HUES6 (cell line): ENCODE data around the gene GADD45A.

Experiments
- H3K27ac ChIP-seq: 2 replicates; pipeline ENCODE4 v1.7.0; 2013; ENCODE audit warnings: low read depth, mild to moderate bottlenecking, low read length, inconsistent platforms
- H3K27me3 ChIP-seq: 2 replicates; pipeline ENCODE4 v1.6.1; 2013; ENCODE audit warnings: low read length; ENCODE audit not compliant: control insufficient read depth, insufficient read depth
- H3K36me3 ChIP-seq: 2 replicates; pipeline ENCODE4 v1.6.1; 2013; ENCODE audit warnings: low read length; ENCODE audit not compliant: control insufficient read depth, insufficient read depth
- H3K4me1 ChIP-seq: 2 replicates; pipeline ENCODE4 v1.6.1; 2013; ENCODE audit warnings: low read length; ENCODE audit not compliant: control insufficient read depth, insufficient read depth
- H3K4me3 ChIP-seq: 2 replicates; pipeline ENCODE4 v1.5.1; 2013; ENCODE audit warnings: low read depth, low read length
- H3K9ac ChIP-seq: one replicate; pipeline ENCODE4 v1.6.1; 2013; ENCODE audit warnings: mild to moderate bottlenecking, low read length
- H3K9me3 ChIP-seq: 2 replicates; pipeline ENCODE4 v1.6.1; 2013; ENCODE audit warnings: low read depth, low read length; ENCODE audit not compliant: control insufficient read depth, insufficient read depth

GADD45A gene

DNA sequence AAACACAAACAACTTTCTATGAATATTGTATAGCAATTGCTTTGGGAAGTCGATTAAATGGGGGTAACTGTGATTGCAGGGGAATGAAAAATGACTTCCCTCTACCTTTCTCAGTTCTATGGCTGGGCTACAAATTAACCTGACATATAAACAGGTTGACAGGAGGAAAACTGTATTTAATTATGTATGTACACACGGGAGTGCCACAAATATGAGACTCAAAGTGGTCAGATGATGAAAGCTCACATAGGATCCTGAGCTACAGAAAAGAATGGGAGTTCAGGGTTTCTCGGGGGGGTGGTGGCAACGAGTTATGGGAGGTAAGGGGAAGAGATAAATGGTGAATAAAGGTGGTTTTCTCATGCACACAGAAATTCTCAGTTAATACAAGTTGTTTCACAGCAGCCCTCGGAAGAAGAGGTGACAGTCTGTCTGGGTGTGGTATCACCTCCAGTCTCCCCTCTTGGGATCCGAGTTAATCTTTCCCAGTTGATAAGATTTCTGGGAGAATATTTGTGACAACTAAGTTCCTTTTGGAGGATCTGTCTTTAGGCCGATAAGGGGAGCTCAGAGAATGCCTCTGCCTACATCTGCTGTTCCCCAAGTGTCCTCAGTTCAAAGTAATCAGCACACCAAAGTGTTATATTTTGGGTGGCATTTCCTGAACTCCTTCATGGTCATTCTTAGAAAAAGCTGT, 26.3 kb downstream of the GADD45A start:
- Histone ChIP-seq H3K27ac (no peak overlapping the region), H3K4me1 (peaks cover 6% of the 10 kb centered on the region; the same call in 1 of the 2 replicates), H3K27me3 (no peaks in the 10 kb centered on the region), H3K4me3 (no peak overlapping the region), H3K9me3 (no peaks in the 10 kb centered on the region), H3K9ac (no peak overlapping the region), H3K36me3 (no peaks in the 10 kb centered on the region)

DNA sequence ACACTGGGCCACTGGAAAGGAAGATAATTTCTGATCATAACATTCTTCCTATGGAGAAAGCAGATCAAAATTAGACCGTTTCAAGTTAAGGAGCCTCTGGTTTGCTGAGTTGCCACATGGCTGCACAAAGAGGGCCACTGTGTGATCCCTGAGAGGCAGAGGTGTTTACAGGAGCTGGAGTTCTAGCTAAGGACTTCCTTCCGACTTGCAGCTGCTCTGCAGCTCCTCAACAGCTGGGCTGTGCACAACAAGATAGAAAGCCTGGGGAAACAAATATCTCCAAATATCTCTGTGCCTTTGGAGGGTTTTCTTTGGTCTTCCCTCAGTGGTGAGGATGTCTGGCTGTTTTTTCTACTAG, 26.8 kb downstream of the GADD45A start:
- H3K4me1 ChIP-seq: peaks cover 6% of the 10 kb centered on the region; the same call in 1 of the 2 replicates
- H3K9me3 ChIP-seq: no peaks in the 10 kb centered on the region
- no peak overlapping the region for H3K27ac ChIP-seq
- no peaks in the 10 kb centered on the region for H3K27me3 ChIP-seq
- no peaks in the 10 kb centered on the region for H3K36me3 ChIP-seq
- H3K4me3 ChIP-seq: no peak overlapping the region
- H3K9ac ChIP-seq: no peak overlapping the region

DNA sequence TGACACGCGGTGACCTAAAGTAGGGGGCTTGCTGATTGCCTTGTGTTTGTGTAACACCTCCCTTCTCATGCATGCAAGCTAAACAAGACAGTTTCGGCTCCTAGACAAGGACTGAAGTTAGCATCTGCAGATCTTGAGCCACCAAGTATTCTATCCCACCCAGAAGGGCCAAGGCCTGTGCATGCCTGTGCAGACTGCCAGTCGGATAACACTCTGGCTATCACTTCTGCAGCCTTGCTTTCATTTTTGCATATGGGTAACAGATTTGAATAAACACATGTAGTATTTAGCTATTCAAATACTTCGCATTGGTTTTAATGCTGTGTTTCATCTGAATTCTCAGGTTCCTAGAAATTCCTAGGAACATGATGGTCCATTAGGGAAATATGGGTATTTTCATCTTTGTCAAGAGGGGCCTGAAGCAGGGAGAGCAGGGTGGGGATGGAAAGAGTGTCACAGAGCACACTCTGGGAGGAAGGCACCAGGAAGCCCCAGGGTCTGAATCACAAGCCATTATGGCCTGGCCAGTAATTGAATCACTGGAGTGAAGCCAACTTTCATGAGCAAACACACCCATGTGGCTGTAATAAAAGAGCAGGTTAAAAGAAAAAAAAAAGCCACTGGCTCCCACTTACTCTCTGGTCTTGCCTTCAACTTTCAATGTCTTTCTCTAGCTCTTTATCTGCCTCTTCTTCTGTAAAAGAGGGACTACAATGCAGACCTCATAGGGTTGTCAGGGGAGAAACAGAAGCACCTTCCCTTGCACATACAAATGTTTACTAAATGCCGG, 28.3 kb downstream of the GADD45A start:
- H3K9ac ChIP-seq: no peak overlapping the region
- H3K4me1 ChIP-seq: peaks cover 6% of the 10 kb centered on the region; the same call in 1 of the 2 replicates
- no peak overlapping the region for H3K27ac ChIP-seq
- no peak overlapping the region for H3K4me3 ChIP-seq
- no peaks in the 10 kb centered on the region for H3K9me3 ChIP-seq
- H3K36me3 ChIP-seq: no peaks in the 10 kb centered on the region
- H3K27me3 ChIP-seq: no peaks in the 10 kb centered on the region

DNA sequence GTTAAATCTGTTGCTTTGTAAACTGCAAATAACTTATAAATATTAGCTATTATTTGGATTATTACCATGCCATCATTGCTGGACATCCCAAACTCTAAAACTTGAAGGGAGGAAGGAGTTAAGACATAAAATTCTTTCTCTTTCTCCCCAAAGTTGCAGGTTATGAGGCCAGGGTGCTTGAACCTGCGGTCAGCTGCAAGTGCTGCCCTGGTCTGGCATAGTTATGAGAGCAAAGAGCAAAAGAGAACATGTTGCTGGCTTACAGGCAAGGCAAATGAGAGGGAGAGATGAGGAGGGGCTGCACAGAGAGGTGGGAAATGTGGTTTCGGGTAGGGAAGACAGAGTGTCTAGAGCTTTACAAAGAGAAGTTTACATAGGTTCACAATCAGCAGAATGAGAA, 30.8 kb downstream of the GADD45A start:
- Histone ChIP-seq H3K4me3 (no peak overlapping the region), H3K27ac (no peak overlapping the region), H3K4me1 (peaks cover 7% of the 10 kb centered on the region; the same call in 1 of the 2 replicates), H3K27me3 (no peaks in the 10 kb centered on the region), H3K36me3 (no peaks in the 10 kb centered on the region), H3K9me3 (no peaks in the 10 kb centered on the region), H3K9ac (no peak overlapping the region)

DNA sequence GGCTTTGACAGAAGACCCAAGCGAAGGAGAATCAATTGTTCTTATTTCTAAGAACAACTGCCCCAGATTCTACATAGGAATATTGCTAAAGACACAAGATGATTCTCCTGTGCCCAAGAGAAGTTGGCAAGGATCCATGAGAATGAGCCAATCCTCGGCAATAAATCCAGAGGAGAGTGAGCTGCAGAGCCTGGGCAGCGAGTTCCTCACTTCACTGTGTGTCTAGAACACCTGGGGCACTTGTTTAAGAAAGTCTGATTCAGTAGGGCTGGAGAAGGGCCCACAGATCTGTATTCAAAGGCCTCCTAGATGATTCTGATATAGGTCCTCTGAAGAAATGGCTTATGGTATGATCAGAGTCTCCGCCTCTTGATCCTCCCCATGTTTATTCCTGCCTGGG, 31.8 kb downstream of the GADD45A start:
- Histone ChIP-seq H3K9ac (no peak overlapping the region), H3K9me3 (no peaks in the 10 kb centered on the region), H3K27ac (no peak overlapping the region), H3K4me1 (peaks cover 15% of the 10 kb centered on the region), H3K36me3 (no peaks in the 10 kb centered on the region), H3K27me3 (no peaks in the 10 kb centered on the region), H3K4me3 (no peak overlapping the region)

DNA sequence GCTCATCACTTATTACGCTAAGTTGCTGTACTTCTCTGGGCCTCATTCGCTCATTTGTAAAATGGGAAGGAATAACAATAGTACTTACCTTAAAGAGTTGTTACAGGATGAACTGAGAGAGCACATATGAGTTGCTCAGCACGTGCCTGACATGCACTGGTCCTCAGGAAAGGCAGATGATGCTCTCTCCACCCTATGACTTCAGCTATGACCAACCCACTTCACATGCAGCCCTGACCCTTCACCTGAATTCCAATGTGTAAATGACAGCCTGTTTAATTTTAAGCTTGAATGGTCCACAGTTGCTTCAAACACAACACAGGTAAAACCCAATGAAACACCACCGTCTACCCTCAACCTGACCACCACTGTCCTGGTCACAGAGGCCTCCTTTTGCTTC, 32.9 kb downstream of the GADD45A start:
- H3K4me3 ChIP-seq: no peak overlapping the region
- H3K9ac ChIP-seq: no peak overlapping the region
- H3K27ac ChIP-seq: no peak overlapping the region
- H3K36me3 ChIP-seq: no peaks in the 10 kb centered on the region
- H3K9me3 ChIP-seq: no peaks in the 10 kb centered on the region
- no peaks in the 10 kb centered on the region for H3K27me3 ChIP-seq
- H3K4me1 ChIP-seq: peaks cover 24% of the 10 kb centered on the region

DNA sequence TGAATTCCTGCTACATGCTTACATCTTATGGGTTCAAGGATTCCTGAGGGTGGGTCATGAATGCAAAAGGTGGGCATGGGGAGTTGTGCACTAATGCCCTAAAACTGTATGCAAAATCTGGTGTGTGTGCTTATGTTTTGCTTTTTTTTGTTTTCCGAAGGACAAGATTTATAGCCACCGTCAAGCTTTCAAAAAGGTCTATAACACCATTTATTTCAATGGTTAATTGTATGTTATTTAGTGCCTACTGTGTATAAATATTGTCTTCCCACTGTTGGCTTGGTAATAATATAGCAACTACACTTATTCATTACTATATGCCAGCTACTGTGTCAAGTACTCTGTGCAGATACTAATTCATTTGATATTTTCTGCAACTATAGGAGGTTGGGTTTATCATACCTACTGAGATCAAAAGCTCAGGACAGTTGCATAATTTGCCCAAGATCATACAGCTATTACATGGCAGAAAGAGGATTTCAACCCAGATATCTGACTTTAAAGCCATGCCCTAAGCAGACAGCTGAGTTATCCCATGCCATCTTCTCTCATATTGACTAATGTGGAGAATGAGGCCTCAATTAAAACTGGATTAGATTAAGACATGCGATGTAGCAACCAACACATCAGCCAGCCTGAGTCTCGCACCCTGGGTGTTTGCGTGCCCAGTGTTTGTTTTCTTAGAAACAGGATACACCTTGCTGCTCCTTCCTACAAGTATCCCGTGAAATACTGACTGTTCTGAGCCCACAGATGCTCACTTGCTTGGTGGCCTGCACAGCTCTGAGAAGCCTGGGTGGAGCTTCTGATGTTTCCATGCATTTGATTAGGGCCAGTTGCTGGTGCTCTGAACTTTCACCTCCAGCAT, 34.6 kb downstream of the GADD45A start:
- Histone ChIP-seq H3K27ac (no peak overlapping the region), H3K36me3 (no peaks in the 10 kb centered on the region), H3K27me3 (no peaks in the 10 kb centered on the region)

DNA sequence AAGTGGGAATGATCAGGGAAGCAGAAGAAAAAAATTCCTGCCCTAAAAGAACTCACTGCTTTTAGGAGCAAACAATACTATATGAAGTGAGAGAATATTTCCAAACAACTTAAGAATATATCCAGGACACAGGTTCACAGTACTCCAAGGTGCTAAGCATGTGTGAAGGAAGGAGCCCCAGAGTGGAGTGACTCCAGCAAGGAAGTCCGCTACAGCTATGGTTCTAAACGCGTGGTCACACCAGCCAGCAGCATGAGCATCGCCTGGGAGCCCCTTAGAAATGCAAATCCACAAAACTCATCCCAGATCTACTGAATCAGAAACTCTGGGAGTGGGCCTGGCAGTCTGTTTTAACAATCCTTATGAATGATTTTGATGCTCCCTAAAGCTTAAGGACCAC, 36.1 kb downstream of the GADD45A start:
- H3K27ac ChIP-seq: no peak overlapping the region
- no peaks in the 10 kb centered on the region for H3K9me3 ChIP-seq
- no peaks in the 10 kb centered on the region for H3K27me3 ChIP-seq
- H3K9ac ChIP-seq: no peak overlapping the region
- no peak overlapping the region for H3K4me3 ChIP-seq
- peaks cover 30% of the 10 kb centered on the region for H3K4me1 ChIP-seq
- no peaks in the 10 kb centered on the region for H3K36me3 ChIP-seq

More for the DNA sequence above, 34.6 kb downstream of the GADD45A start:
- Histone ChIP-seq H3K4me3 (no peak overlapping the region), H3K9ac (no peak overlapping the region), H3K9me3 (no peaks in the 10 kb centered on the region), H3K4me1 (peaks cover 27% of the 10 kb centered on the region)

DNA sequence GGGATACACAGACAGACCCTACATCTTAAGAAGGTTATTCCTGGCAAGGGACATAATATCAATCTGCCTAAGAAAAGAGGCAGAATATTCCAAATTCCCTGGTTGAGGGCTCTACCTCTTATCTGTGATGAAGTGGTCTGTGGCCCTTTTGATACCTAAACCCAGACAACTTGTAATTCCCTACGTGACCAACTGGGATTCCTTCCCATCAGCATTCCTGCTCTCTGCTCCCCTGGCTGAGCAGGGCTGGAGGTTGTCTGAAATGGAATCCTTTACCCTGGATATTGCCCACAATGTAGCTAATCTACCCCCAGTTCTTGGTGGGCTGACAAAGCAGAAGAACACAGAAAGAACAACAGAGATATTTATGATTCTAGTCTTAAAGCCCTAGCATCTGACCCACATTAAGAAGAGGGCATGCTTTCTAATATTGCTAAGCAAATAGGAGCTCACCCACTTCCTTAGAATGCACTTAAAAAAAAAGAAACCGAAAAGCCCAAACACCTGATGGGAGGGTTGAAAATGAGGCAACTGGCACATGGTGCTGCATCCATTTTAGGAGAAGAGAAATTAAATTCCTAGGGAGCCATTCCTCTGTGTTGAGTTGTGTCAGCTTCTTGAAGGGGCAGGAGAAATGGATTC, 36.8 kb downstream of the GADD45A start:
- no peaks in the 10 kb centered on the region for H3K36me3 ChIP-seq
- no peak overlapping the region for H3K27ac ChIP-seq
- no peak overlapping the region for H3K9ac ChIP-seq
- no peaks in the 10 kb centered on the region for H3K27me3 ChIP-seq
- H3K4me3 ChIP-seq: no peak overlapping the region
- H3K4me1 ChIP-seq: peaks cover 30% of the 10 kb centered on the region
- no peaks in the 10 kb centered on the region for H3K9me3 ChIP-seq

DNA sequence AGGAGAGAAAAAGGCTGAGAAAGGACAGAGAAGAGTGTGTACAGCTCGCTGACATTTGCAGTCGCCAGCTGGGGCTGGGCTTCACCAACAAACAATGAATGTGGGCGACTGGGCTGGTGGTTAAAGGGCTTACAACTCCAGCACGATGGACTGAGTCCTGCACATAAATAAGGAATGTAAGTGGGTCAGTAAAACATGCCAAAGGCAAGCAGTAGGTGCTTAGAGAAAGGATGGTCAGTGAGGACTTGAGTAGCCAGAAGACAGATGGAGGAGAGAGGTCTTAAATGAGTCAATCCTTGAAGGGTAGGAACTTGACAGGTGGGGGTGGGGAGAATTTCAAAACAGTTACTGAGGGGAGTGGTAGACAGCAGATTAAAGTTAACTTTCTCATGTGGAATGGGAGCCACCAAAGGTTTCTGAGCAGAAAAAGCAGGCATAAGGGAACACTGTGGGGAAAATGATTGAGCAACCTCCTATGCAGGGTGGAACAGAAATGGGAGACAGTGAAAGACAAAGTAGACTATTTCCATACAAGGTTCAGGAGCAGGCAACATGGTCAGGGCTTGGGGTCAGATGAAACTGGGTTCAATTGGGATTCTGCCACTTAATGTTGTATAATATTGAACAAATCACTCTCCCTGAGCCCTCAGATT, 37.4 kb downstream of the GADD45A start:
- no peaks in the 10 kb centered on the region for H3K36me3 ChIP-seq
- no peak overlapping the region for H3K4me3 ChIP-seq
- H3K27me3 ChIP-seq: no peaks in the 10 kb centered on the region
- H3K9ac ChIP-seq: no peak overlapping the region
- peaks cover 30% of the 10 kb centered on the region for H3K4me1 ChIP-seq
- no peaks in the 10 kb centered on the region for H3K9me3 ChIP-seq
- H3K27ac ChIP-seq: no peak overlapping the region
